HAP-1 (cell line): ENCODE measurements around the gene FAM170B.

ENCODE experiments used
- DNase-seq, 2 experiments: peaks; one replicate each; pipeline ENCODE4 v3.0.0-alpha.2; 2016 to 2020; ENCODE audit warnings: low spot score in 2 of 2
- H3K27me3 ChIP-seq: fragments of 250-450 bp; sonication (Bioruptor Pico); 2 replicates; pipeline ENCODE4 v1.5.1; 2020; ENCODE audit warnings: low read depth, mild to moderate bottlenecking, moderate library complexity
- H3K36me3 ChIP-seq: fragments of 250-450 bp; sonication (Bioruptor Pico); replicated peaks from 2 replicates; pipeline ENCODE4 v1.5.1; 2020; ENCODE audit warnings: mild to moderate bottlenecking
- H3K4me1 ChIP-seq: fragments of 250-450 bp; sonication (Bioruptor Pico); 2 replicates; pipeline ENCODE4 v1.5.1; 2020; ENCODE audit warnings: mild to moderate bottlenecking
- H3K4me3 ChIP-seq: fragments of 250-450 bp; sonication (Bioruptor Pico); 2 replicates; pipeline ENCODE4 v1.5.1; 2020; ENCODE audit warnings: mild to moderate bottlenecking, moderate library complexity
- H3K9me3 ChIP-seq: fragments of 250-450 bp; sonication (Bioruptor Pico); 2 replicates; pipeline ENCODE4 v1.5.1; 2020; ENCODE audit warnings: mild to moderate bottlenecking, moderate library complexity
- in situ Hi-C: fragments of 300-500 bp; cut with MboI; formaldehyde crosslinking; loops from 3 replicates; pipeline ENCODE4 v1.14.3; 2020; ENCODE audit warnings: low sequenced_read_pairs, inconsistent platforms, mixed read lengths

The FAM170B gene

DNA sequence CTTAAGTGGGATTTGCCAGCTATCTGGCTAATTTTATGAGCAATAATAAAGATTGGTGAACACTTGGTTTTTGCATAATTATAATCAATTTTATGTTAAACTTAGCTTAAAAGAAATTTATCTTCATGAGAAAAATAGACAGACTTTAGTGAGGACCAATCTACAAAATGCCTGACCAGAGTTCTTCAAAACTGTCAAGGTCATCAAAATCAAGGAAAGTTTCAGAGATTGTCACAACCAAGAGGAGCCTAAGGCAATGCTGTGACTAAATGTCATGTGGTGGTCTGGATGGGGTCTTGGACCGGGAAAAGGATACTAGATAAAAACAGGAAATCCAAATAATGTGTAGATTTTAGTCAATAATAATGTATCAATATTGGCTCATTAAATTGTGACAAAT is 17.7 kb upstream of the FAM170B start:
- no peaks in the 10 kb centered on the region for H3K4me1 ChIP-seq
- H3K4me3 ChIP-seq, result no peak overlapping the region
- in situ Hi-C loops, result no loop called here
- H3K9me3 ChIP-seq, result no peaks in the 10 kb centered on the region
- no peak for DNase-seq
- no peaks in the 10 kb centered on the region for H3K36me3 ChIP-seq
- no peaks in the 10 kb centered on the region for H3K27me3 ChIP-seq

DNA sequence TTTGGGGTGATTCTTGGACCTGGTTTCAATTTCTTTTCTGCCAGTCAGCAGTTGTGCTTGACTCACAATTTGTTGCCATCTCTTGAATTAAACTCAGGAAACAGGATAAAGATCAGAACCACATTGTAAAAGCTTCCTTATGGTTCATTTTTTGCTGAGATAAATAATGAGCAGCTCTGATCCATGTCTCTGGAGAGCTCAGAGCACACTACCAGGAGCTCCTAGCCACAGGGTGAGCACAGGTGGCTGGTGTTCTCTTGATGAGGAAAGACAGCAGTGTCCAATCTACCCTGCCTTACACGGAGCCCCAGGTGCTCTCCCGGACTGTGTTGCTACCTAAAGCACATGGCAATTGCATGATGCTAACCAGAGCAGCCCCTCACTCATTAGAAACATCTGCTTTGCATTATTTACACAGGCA is 17.2 kb upstream of the FAM170B start:
- no peaks in the 10 kb centered on the region for H3K4me1 ChIP-seq
- H3K9me3 ChIP-seq, result no peaks in the 10 kb centered on the region
- no peaks in the 10 kb centered on the region for H3K36me3 ChIP-seq
- H3K27me3 ChIP-seq, result no peaks in the 10 kb centered on the region
- DNase-seq, result no peak
- in situ Hi-C loops, result no loop called here
- no peak overlapping the region for H3K4me3 ChIP-seq

GRCh38 chr10:49150426-49150825 is 16.6 kb upstream of the FAM170B start:
- Histone ChIP-seq H3K9me3 (no peaks in the 10 kb centered on the region), H3K4me1 (no peaks in the 10 kb centered on the region), H3K36me3 (no peaks in the 10 kb centered on the region), H3K27me3 (no peaks in the 10 kb centered on the region), H3K4me3 (no peak overlapping the region)
- in situ Hi-C loops, result no loop called here
- no peak for DNase-seq

- in situ Hi-C loops, result no loop called here
- H3K9me3 ChIP-seq, result no peaks in the 10 kb centered on the region
- no peaks in the 10 kb centered on the region for H3K27me3 ChIP-seq
- H3K36me3 ChIP-seq, result no peaks in the 10 kb centered on the region
- no peak for DNase-seq
- no peaks in the 10 kb centered on the region for H3K4me1 ChIP-seq
- H3K4me3 ChIP-seq, result no peak overlapping the region
These were observed 16.1 kb upstream of the FAM170B start for GRCh38 chr10:49149881-49150280.

DNA sequence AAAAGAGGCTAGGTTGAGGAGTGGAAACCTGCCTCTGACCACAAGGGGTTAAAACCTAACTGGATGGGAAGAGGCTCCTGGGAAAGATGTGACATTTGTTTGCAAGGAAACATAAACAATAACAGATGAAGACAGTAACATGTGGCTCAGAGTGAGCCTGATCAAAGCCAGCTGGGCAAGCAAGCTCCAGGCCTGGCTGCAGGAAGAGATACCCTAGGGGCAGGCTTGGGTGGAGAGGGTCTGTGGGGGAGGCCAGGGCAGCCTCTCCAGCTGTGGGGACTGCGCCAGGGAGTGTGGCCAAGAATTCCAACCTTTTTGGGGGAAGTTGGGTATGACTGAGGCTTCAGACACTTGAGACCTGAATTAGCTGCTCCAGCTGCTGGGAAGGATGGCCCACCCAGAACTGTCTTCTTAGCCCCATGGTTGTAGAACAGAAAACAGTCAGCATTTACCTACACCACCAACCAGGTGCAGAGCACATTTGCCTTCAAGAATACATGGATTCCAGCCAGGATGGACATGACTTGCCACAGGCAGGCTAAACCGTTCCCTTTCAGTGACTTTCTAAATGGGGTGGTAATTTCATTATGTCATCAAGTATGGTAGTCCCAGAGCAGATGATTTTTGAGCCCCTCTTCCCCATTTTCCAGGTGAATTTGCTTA is 10.4 kb upstream of the FAM170B start:
- no peak for DNase-seq
- Histone ChIP-seq H3K9me3 (no peaks in the 10 kb centered on the region), H3K27me3 (no peaks in the 10 kb centered on the region), H3K4me1 (no peaks in the 10 kb centered on the region), H3K36me3 (no peaks in the 10 kb centered on the region), H3K4me3 (no peak overlapping the region)
- in situ Hi-C loops, result no loop called here

- Histone ChIP-seq H3K36me3 (no peaks in the 10 kb centered on the region), H3K27me3 (no peaks in the 10 kb centered on the region), H3K4me1 (no peaks in the 10 kb centered on the region), H3K9me3 (no peaks in the 10 kb centered on the region), H3K4me3 (no peak overlapping the region)
- no peak for DNase-seq
- in situ Hi-C loops, result no loop called here
These were observed 9.4 kb upstream of the FAM170B start for GRCh38 chr10:49143249-49143648.

DNA sequence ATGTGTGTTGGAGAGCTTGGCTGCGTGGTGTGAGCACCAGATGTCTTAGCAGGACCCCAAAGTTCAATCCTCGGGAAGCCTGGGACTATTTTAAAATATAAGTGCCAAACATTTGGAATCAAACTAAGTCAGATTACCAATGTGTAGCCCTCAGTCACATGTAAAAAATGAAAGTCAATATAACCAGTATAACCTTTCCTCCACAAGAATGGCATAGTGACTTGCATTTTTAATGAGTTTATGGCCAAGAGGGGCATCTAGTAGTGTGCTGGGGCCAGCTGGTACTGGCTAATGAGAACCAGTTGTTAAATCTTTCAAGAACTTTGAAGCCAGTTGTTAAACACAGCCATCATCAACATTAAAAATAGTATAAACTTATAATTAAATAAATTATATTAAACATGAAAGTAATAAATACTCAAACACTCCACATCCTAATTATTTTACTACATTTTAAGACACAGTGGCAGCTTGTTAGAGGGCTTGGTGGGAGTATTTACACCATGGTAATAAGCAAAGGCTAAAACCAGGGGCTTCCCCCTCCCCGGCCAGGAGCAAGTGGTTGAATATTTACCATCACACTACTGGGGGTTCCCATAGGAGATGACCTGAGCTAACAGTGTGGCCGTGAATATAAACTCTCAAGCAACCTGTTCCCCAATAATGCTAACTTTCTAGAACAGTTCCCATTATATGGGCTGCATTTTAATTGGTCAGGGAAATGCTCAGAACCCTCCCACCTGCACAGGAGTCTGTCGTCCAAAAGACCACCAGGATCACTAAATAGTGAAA is 7.9 kb upstream of the FAM170B start:
- in situ Hi-C loops, result no loop called here
- no peaks in the 10 kb centered on the region for H3K4me1 ChIP-seq
- no peaks in the 10 kb centered on the region for H3K27me3 ChIP-seq
- H3K4me3 ChIP-seq, result no peak overlapping the region
- no peaks in the 10 kb centered on the region for H3K9me3 ChIP-seq
- no peak for DNase-seq
- no peaks in the 10 kb centered on the region for H3K36me3 ChIP-seq

DNA sequence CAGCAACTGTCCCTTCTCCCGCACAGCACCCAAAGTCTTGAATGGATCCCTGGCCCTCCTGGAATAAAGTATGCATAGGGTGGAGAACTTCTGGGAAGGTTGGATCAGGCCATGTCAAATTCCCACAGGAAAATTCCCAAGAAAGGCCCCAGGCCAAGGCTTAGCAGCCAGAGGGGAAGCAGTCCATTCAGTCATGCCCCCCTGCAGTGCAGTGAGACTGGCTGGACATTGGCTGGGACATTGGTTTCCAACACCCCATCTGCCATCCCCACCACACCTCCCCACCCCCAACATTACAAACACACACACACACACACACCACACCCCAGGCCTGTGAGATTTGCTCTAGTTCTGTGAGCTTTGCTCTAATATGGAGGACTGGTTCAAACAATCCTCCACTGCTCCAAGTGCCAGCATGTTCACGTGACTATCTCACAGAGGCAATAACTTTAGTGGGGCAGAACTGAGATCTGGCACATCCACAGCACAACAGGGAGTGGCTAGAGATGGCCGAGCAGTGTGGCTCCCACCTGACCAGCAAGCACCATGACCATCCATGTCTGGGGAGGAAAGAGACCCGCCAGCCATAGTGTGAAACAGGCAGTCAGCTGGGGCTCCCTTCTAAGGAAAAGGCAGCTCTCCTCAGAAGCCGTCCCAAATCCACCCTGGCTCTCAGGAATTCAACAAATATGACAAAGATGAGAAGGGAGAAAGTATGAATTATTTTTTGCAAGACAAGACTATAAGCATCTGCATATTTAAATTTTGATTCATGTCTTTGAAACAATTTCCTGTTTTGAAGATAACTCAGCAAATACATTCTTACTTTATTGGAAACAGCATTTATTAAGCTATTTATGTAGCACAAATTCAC is 6.7 kb upstream of the FAM170B start:
- Histone ChIP-seq H3K4me1 (no peaks in the 10 kb centered on the region), H3K4me3 (no peak overlapping the region), H3K9me3 (no peaks in the 10 kb centered on the region), H3K36me3 (no peaks in the 10 kb centered on the region), H3K27me3 (no peaks in the 10 kb centered on the region)
- in situ Hi-C loops, result no loop called here
- DNase-seq, result no peak

- Histone ChIP-seq H3K4me3 (no peak overlapping the region), H3K27me3 (no peaks in the 10 kb centered on the region), H3K4me1 (no peaks in the 10 kb centered on the region), H3K9me3 (no peaks in the 10 kb centered on the region), H3K36me3 (no peaks in the 10 kb centered on the region)
- in situ Hi-C loops, result no loop called here
- DNase-seq, result no peak
These were observed 6.0 kb upstream of the FAM170B start for GRCh38 chr10:49139846-49140195.

DNA sequence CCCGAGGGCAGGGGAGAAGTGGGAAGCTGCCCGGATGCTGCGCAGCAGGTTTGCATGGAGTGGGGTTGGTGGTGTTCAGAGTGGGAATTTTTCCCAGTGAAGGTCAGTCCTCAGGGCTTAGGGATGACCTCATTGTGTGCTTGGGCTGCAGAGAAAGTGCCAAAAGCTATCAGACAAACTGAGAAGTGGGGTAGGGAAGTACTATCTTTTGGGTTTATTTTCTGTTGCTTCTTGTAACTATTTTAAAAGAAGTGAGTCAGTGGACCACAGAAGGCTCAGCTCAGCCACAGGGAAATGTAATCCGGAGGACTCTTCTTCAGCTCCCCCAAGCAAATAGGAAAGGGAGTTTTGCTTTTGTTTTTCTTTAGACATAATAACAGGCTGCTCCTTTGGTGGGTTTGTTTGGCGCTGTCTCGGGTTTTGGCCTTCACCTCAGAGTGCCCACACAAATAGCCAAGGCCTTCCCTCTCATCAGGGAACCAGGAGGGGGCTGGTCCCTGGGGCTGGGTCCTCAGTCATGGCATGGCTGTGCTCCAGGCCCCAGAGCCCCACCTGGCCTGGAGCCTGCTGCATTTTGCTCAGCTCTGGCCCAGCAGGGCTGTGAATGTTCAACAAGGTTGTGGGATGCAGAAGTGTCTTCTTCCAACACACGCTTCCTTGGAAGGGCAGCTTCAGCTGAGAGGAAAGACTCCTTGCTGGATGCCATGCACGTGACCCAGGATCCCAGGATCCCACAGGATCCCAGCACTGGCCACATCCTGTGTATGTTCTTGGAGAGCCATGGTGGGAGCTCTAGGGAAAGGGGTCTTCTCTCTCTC is 5.4 kb upstream of the FAM170B start:
- no peak for DNase-seq
- in situ Hi-C loops, result no loop called here
- Histone ChIP-seq H3K9me3 (no peaks in the 10 kb centered on the region), H3K27me3 (no peaks in the 10 kb centered on the region), H3K36me3 (no peaks in the 10 kb centered on the region), H3K4me3 (no peak overlapping the region), H3K4me1 (no peaks in the 10 kb centered on the region)

DNA sequence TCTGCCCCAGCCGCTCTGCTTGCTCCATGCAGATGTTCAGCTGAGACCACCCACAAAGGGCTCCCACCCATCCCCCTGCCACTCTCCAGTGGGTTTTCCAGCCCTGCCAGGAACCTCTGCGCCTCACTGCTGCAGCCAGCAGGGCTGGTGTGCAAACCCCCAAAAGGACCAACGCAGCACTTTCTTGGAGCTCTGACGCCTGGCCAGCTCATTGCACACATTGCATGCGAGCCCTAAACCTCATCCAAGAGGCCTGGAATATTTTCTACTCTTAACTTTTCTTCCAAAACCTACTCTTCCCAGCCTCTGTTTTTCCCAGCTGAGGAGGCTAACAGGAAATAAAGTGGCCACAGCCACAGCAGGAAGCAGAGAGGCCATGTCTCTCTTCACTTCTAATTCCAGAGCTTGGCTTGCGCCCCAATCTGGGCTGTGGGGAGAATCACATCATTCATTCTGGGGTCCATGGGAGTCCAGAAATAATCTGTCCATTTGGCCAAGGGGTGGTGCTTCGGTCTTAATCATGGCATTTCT is 4.6 kb upstream of the FAM170B start:
- H3K4me1 ChIP-seq, result no peaks in the 10 kb centered on the region
- no peak for DNase-seq
- in situ Hi-C loops, result no loop called here
- no peaks in the 10 kb centered on the region for H3K36me3 ChIP-seq
- H3K9me3 ChIP-seq, result no peaks in the 10 kb centered on the region
- no peak overlapping the region for H3K4me3 ChIP-seq
- no peaks in the 10 kb centered on the region for H3K27me3 ChIP-seq

DNA sequence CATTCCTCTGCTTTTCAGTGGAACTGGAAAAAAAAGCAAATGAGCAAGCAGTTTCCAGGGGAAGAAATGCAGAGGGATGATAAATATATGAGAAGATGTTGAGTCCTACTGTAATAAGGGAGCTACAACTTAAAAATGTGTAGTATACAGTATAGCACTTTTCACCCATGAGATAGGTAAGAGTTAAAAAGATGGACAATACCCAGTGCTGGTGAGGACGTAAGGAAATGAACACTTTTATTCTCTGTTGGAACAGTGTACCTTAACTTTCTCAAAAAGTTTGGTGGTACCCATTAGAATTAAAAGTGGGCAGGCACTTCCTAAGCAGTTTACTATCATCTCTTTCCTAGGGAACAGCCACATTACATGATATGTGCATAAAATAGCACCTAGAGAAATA is 2.7 kb upstream of the FAM170B start:
- Histone ChIP-seq H3K4me1 (no peaks in the 10 kb centered on the region), H3K4me3 (no peak overlapping the region), H3K9me3 (no peaks in the 10 kb centered on the region), H3K36me3 (no peaks in the 10 kb centered on the region), H3K27me3 (no peaks in the 10 kb centered on the region)
- in situ Hi-C loops, result no loop called here
- DNase-seq, result no peak

DNA sequence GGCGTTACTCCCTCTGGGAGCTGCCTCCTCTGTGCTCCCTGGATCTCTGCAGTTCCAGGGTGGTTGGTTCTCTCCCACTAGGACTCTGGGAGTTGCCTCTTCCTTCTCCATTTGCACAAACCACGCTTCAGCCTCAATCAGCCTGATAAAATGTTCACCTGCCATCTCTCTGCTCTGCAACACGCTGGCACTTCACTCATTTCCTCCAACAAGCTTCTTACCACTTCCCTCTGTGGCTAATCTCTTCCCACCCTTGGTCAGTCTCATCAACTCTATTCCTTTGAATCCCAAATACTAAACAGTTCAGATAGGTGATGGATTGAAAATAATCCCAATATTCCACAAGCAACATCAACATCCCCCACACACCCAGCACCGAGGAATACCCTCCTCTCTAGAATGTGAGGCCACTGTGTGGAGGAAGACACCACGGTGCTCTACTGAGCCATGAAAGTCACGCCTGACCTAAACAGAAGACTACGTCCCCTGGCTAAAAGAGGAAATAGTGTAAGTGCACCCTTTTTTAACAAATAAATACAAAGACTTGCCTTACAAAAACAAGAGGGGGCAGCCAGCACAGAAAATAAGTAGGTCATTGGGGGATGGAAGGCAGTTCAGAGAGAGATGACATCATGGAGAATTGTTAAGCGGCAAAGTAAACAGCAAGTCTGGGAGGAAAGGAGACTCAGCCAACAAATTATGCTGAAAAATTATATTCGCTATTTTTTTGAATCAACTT is 1.9 kb upstream of the FAM170B start:
- in situ Hi-C loops, result no loop called here
- DNase-seq, result no peak
- H3K36me3 ChIP-seq, result no peaks in the 10 kb centered on the region
- no peaks in the 10 kb centered on the region for H3K4me1 ChIP-seq
- H3K9me3 ChIP-seq, result no peaks in the 10 kb centered on the region
- no peaks in the 10 kb centered on the region for H3K27me3 ChIP-seq
- no peak overlapping the region for H3K4me3 ChIP-seq
